ENCODE data around the gene ZXDC.

The ZXDC gene

GRCh38 chr3:126399351-126399735, 76.3 kb downstream of the ZXDC start:
- TF ChIP-seq CTCF (IDR thresholded peaks at IDR 0.05; ENCODE audit: borderline replicate concordance, insufficient read depth, low read depth, low read length), result no peak
- H3K4me3 ChIP-seq (ENCODE audit: low read depth, low read length), result no peak overlapping the region

- H3K4me3 ChIP-seq (ENCODE audit: low read depth, low read length), result no peak overlapping the region
- TF ChIP-seq CTCF (IDR thresholded peaks at IDR 0.05; ENCODE audit: borderline replicate concordance, insufficient read depth, low read depth, low read length), result no peak
These were observed 77.0 kb downstream of the ZXDC start for GRCh38 chr3:126398423-126399350.

- TF ChIP-seq CTCF (IDR thresholded peaks at IDR 0.05; ENCODE audit: borderline replicate concordance, insufficient read depth, low read depth, low read length), result no peak
- no peak overlapping the region for H3K4me3 ChIP-seq (ENCODE audit: low read depth, low read length)
These were observed 77.9 kb downstream of the ZXDC start for GRCh38 chr3:126397610-126398422.

GRCh38 chr3:126396536-126396935, 79.2 kb downstream of the ZXDC start:
- H3K4me3 ChIP-seq (ENCODE audit: low read depth, low read length), result no peak overlapping the region
- no peak for TF ChIP-seq CTCF (IDR thresholded peaks at IDR 0.05; ENCODE audit: borderline replicate concordance, insufficient read depth, low read depth, low read length)

GRCh38 chr3:126395846-126396513, 79.7 kb downstream of the ZXDC start:
- H3K4me3 ChIP-seq (ENCODE audit: low read depth, low read length), result no peak overlapping the region
- no peak for TF ChIP-seq CTCF (IDR thresholded peaks at IDR 0.05; ENCODE audit: borderline replicate concordance, insufficient read depth, low read depth, low read length)

GRCh38 chr3:126394977-126395321, 80.7 kb downstream of the ZXDC start:
- H3K4me3 ChIP-seq (ENCODE audit: low read depth, low read length), result no peak overlapping the region
- no peak for TF ChIP-seq CTCF (IDR thresholded peaks at IDR 0.05; ENCODE audit: borderline replicate concordance, insufficient read depth, low read depth, low read length)

Data from GM12875 (cell line).